AG09319 (cell line): Measurements from ENCODE around the gene PRSS36.
"Not testable (repeated sequence)": the region's sequence is repeated elsewhere in the genome, so short reads cannot be mapped to it uniquely, and the experiment has no call there.

Source experiments
- DNase-seq: peaks from one replicate; pipeline ENCODE4 v3.0.0-alpha.2; 2010; ENCODE audit warnings: low read depth; ENCODE audit errors: extremely low read depth
- TF ChIP-seq, protein P1 (sequence below): IDR thresholded peaks from 2 replicates; pipeline ENCODE4 v1.5.1; 2011; ENCODE audit warnings: low read depth, mild to moderate bottlenecking, inconsistent platforms, low read length, moderate library complexity

PRSS36 gene

DNA sequence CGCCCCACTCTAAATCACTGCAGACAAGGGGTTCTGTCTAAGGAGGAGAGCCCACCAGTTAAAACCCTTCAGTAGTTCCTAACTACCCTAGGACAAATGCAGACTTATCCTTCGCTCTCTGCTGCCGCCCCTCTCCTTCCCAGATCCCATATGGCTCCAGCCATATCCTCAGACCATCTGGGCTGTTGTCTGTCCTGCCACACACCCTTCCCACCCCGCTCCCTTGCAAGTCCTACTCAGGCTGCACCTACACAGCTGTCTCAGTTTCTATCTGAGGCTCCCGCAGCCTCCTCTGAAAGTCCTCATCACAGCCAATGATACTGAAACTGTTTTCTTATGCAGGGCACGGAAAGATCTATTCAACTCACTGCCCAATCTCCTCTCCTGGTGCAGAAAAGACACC, 42.4 kb downstream of the PRSS36 start:
- TF ChIP-seq, protein P1, sequence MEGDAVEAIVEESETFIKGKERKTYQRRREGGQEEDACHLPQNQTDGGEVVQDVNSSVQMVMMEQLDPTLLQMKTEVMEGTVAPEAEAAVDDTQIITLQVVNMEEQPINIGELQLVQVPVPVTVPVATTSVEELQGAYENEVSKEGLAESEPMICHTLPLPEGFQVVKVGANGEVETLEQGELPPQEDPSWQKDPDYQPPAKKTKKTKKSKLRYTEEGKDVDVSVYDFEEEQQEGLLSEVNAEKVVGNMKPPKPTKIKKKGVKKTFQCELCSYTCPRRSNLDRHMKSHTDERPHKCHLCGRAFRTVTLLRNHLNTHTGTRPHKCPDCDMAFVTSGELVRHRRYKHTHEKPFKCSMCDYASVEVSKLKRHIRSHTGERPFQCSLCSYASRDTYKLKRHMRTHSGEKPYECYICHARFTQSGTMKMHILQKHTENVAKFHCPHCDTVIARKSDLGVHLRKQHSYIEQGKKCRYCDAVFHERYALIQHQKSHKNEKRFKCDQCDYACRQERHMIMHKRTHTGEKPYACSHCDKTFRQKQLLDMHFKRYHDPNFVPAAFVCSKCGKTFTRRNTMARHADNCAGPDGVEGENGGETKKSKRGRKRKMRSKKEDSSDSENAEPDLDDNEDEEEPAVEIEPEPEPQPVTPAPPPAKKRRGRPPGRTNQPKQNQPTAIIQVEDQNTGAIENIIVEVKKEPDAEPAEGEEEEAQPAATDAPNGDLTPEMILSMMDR: no peak
- no peak for DNase-seq

DNA sequence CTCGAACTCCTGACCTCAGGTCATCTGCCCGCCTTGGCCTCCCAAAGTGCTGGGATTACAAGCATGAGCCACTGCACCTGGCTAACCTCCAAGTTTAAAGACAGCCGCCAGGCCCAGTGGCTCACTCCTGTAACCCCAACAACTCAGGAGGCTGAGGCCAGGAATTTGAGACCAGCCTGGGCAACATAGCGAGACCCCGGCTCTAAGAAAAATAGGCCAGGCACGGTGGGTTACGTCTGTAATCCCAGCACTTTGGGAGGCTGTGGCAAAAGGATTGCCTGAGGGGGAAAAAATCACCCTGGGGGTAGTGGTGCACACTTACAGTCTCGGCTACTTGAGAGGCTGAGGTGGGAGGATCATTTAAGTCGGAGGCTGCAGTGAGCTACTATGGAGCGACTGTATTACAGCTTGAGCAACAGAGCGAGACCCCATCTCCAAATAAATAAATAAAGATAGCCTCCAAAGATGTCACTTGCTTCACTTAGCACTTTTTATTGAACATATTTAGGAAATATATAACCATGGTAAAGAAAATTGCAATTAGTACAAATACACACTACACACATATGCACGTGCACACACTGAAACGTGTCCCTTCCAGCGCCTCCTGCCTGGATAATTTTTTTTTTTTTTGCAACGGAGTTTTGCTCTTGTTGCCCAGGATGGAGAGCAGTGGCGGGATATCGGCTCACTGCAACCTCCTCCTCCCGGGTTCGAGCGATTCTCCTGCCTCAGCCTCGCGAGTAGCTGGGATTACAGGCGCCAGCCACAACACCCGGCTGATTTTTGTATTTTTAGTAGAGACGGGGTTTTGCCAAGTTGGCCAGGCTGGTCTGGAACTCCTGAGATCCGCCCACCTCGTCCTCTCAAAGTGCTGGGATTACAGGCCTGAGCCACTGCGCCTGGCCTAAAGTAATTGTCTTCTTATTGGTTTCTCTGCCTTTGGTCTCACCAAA, 43.1 kb downstream of the PRSS36 start:
- DNase-seq: no peak
- TF ChIP-seq, protein P1: no peak

DNA sequence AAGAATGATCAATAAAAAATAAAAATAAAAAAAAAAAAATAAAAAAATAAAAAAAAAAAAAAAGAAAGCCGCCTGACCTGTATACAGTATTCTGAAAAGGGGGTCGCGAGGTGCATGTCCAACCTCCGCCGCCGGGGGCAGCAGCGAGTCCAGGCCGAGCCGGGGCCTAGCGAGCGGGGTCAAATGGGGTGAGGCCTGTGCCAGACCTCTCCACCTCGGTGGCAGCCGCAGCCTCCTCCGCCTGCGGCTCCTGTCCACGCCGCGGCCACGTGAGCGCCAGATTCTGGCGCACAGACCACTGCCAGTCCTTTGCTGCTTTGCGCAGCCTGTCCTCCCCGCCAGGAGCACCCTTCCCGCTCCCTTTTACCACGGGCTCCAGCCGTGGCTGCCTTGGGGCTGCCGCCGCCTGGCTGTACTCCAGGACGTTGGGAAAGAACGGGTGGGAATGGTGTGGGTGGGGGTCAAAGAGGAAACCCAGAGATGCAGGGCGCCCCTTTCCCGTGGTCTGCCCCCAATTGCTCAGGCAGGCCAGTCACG, 44.1 kb downstream of the PRSS36 start:
- peak; percentile 27 for DNase-seq
- TF ChIP-seq, protein P1: peak; percentile 77

DNA sequence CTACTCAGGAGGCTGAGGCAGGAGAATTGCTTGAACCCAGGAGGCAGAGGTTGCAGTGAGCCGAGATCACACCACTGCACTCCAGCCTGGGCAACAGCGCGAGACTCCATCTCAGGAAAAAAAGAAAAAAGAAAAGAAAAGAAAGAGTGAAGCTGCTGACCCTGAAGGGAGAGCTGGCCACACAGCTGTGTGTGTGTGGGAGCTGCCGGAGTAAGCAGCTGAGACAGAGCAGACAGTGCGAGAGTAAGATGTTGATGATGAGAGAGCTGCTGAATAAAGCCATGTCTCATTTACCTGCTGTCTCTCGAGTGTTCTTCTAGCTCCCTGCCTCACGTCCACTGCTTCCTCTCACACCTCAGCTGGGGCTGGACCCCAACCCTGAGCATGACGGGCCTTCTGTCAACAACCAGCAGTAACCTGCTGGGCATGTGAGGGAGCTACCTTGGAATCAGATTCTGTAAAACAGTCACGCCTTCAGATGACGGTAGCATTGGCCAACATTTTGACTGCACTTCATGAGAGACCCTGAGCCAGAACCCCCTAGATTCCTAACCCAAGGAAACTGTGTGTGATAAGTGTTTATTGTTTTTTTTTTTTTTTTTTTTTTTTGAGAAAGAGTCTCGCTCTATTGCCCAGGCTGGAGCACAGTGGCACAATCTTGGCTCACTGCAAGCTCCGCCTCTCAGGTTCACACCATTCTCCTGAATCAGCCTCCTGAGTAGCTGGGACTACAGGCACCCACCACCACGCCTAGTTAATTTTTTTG, 48.8 kb downstream of the PRSS36 start:
- DNase-seq: not testable (repeated sequence)

DNA sequence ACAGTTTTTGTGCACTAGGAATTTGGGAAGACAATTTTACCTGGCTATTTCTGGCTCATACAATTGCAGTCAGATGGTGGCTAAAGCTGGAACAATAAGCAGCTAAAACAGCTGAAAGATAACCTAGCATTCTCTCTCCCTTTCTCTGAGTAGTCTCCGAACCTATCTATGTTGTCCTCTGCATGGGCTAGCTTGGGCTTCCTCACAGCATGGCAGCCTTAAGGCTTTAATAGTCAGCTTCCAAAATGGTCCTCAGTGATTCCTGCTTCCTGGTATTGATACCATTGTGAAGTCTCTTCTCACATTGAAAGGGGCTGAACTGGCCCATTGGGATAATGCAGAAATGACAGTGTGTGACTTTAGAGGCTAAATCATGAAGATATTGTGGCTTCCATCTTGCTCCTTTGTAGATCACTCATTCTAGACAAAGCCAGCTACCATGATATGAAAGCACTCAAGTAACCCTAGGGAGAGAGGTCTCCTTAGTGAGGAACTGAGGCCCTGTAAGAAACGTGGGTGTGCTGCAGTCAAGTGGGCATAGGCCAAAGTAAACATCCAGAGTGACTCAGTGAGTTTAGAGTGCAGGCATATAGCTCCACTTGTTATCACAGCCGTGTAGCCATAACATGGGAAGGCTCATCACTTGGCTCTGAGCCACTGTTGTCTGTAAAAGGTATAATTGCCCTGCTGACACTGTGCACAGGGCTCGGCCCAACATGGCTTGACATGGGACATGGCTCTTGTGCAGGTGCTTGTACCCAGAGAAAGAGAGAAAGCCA, 49.8 kb downstream of the PRSS36 start:
- no peak for DNase-seq

DNA sequence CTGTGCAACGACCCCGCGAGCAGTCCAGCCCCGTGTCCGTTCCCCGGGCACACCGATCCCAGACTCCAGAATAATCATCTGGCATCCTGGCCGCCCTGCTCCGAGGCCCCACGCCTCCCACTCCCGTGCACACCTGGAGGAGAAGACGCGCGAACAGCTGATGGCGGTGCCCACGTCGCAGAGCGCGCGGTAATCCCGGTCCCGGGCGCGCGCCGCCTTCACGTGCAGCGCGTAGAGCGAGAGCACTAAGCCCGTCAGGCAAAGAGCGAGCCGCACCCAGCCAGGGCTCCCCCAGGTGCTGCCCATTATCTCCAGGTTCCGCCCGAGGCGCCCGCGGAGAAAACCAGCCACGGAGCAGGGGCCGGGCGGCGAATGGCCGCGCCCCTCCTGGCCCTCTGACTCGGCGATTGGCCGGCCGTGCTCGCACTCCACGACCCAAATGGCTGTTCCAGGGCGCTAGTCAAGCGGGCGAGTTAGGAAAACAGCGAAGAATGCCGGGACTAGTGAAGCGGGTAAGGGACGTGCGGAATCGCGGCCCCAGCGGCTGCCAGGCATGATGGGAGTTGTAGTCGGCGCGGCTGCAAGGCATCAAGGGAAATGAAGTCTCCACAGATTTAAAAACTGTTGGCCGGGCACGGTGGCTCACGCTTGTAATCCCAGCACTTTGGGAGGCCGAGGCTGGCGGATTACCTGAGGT, 55.3 kb downstream of the PRSS36 start, which contains the start of gene VKORC1:
Gene VKORC1 (minus strand): TSS at position 374 of the 697 bp plus-strand sequence. CDS start 68 bp downstream, at position 306.
- DNase-seq: peak; percentile 92
- TF ChIP-seq, protein P1: no peak

More for the DNA sequence above, 49.8 kb downstream of the PRSS36 start:
- TF ChIP-seq, protein P1: no peak

DNA sequence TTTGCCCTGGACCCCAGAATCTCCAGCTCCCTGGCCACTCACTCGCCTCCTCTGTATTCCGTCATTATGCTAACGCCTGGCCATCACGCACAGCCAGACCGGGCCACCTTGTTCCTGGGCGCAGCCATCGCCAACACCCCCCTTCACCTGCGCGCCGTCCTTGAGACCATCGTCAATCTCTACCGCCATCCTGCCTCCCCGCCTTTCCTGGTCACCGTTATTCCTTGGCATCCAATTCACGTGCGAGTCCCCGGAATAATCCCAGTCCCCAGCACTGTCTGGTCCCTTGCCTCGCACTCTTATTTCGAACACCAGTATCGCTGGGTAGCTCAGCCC, 55.8 kb downstream of the PRSS36 start:
- no peak for DNase-seq
- TF ChIP-seq, protein P1: no peak
